ENCODE measurements around the gene SFMBT2. TPM values are rescaled to one million over a fixed set of nuclear protein-coding genes. Genes with fewer than 3 reads are reported as not detected.
"Not testable (repeated sequence)": the region's sequence is repeated elsewhere in the genome, so short reads cannot be mapped to it uniquely, and the experiment has no call there.

SFMBT2 gene
- total and polyA plus RNA-seq, 10 donors = 4.4 to 47.7 (median 34.8) TPM

DNA sequence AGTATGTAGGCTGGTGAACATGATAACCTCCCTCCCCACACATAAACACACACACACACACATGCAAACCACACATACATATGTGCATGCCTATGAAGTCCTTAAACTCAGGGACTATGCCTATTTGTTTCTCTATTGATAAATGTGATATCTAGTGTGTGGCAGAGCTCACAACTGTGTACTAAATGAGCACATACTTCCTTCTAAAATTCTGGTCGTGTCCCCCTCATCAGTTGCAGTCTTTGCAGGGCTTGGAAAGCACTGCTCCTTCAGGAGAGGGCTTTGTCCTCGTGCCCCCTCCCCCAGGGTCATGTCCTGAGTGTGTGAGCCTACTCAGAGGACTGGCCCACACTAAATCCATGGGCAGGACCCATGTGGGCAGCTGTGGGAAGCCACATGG is 94.0 kb downstream of the SFMBT2 start:
- WGBS, 5 donors = 73 to 94% (median 83%) methylated on average over 2 of the region's 2 CpGs
- Histone ChIP-seq H3K27me3 (replicated peaks in 1 of 7) (no peaks in the 10 kb centered on the region), H3K4me3 (no peak overlapping the region), H3K4me1 (peaks cover 9 to 78% (median 35%) of the 10 kb centered on the region in 6 donors), H3K9me3 (peaks cover 0 to 2% (median 0%) of the 10 kb centered on the region in 8 donors), H3K36me3 (peaks cover 0 to 8% (median 0%) of the 10 kb centered on the region in 6 donors), H3K27ac (no peak overlapping the region)
- DNase-seq = no peak
- TF ChIP-seq, protein P1, sequence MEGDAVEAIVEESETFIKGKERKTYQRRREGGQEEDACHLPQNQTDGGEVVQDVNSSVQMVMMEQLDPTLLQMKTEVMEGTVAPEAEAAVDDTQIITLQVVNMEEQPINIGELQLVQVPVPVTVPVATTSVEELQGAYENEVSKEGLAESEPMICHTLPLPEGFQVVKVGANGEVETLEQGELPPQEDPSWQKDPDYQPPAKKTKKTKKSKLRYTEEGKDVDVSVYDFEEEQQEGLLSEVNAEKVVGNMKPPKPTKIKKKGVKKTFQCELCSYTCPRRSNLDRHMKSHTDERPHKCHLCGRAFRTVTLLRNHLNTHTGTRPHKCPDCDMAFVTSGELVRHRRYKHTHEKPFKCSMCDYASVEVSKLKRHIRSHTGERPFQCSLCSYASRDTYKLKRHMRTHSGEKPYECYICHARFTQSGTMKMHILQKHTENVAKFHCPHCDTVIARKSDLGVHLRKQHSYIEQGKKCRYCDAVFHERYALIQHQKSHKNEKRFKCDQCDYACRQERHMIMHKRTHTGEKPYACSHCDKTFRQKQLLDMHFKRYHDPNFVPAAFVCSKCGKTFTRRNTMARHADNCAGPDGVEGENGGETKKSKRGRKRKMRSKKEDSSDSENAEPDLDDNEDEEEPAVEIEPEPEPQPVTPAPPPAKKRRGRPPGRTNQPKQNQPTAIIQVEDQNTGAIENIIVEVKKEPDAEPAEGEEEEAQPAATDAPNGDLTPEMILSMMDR (IDR thresholded peaks at IDR 0.05 in 8 of 11, conservative IDR thresholded peaks at IDR 0.05 in 3 of 11) = no peak
- TF ChIP-seq POLR2AphosphoS5 (IDR thresholded peaks at IDR 0.05) = no peak
- intact Hi-C loops (cut with DNase I; ENCODE audit: low total_unique reads) = no loop called here

DNA sequence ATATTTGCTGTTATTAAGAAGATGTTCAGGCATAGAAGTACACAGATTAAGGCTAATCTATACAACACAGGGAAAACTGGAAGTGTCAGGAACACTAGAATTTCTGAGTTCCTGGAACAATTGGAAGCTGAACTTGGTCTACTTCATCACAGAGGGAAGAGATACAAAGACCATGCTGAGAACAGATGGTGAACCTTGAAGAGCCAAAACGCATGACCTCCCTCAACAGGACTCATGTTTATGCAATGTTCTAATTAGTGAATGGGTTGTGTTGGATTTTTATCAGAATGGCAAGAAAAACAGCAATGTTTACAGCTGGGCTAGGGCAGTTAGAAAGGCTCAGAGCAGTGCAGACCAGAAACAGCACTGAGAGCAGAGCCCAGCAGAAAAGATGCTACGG is 94.9 kb downstream of the SFMBT2 start:
- 77 to 97% (median 90%) methylated on average over 2 of the region's 2 CpGs for WGBS, 5 donors
- peaks cover 9 to 77% (median 35%) of the 10 kb centered on the region in 6 donors for H3K4me1 ChIP-seq
- no peaks in the 10 kb centered on the region for H3K27me3 ChIP-seq (replicated peaks in 1 of 7)
- no peak overlapping the region for H3K27ac ChIP-seq
- TF ChIP-seq POLR2A (IDR thresholded peaks at IDR 0.05) (no peak), POLR2AphosphoS5 (IDR thresholded peaks at IDR 0.05) (no peak)
- TF ChIP-seq, protein P1 (IDR thresholded peaks at IDR 0.05 in 8 of 11, conservative IDR thresholded peaks at IDR 0.05 in 3 of 11) = no peak
- no peaks in the 10 kb centered on the region for H3K9me3 ChIP-seq
- intact Hi-C loops (cut with DNase I; ENCODE audit: low total_unique reads) = no loop called here
- DNase-seq = no peak
- H3K36me3 ChIP-seq = peaks cover 0 to 8% (median 0%) of the 10 kb centered on the region in 6 donors
- H3K4me3 ChIP-seq = no peak overlapping the region

DNA sequence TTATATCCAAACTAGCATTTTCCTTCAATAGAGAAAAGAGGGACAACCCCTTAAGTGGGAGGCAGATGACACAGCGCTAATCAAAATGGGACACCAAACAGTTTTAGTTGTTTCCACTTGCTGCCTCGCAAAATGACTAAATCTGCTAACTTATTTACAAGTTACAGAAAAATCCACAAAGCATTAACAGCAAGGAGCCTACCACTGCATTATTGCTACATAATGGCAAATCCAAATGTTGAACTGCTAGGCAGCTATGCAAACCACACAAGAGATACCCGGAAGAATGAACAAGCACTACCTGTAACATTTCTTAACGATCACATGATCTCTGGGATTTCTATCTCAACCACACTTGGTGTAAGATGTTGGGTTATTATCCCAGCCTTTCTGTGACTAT is 96.7 kb downstream of the SFMBT2 start:
- H3K36me3 ChIP-seq = peaks cover 0 to 15% (median 0%) of the 10 kb centered on the region in 6 donors
- no peak overlapping the region for H3K4me3 ChIP-seq
- peaks cover 6 to 60% (median 23%) of the 10 kb centered on the region in 6 donors for H3K4me1 ChIP-seq
- intact Hi-C loops (cut with DNase I; ENCODE audit: low total_unique reads) = no loop called here
- no peak for TF ChIP-seq POLR2AphosphoS5 (IDR thresholded peaks at IDR 0.05)
- TF ChIP-seq POLR2A (IDR thresholded peaks at IDR 0.05) = no peak
- TF ChIP-seq, protein P1 (IDR thresholded peaks at IDR 0.05 in 8 of 11, conservative IDR thresholded peaks at IDR 0.05 in 3 of 11) = no peak
- H3K27ac ChIP-seq = no peak overlapping the region
- DNase-seq = no peak
- no peaks in the 10 kb centered on the region for H3K27me3 ChIP-seq (replicated peaks in 1 of 7)
- H3K9me3 ChIP-seq = peaks cover 0 to 3% (median 0%) of the 10 kb centered on the region in 8 donors
- WGBS, 5 donors = 73 to 84% (median 79%) methylated on average over 4 of the region's 4 CpGs

DNA sequence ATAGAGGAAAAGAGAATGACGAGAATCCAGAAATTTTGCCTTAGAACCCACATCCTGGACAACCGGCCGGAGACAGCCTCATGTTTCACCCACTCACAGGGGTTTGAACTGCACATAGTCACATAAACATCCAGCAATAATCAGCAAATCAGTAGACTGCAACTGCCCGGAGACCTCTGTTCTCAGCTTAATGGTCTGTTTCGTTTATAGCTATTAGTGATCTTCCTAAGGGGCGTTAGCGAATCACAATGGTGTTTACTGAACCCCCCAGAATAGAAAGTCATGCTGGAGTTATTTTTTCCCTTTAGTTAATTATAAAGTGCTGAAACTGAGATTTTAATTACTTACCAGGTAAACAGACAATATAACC is 98.4 kb downstream of the SFMBT2 start:
- TF ChIP-seq POLR2A (IDR thresholded peaks at IDR 0.05) (no peak), POLR2AphosphoS5 (IDR thresholded peaks at IDR 0.05) (no peak)
- TF ChIP-seq, protein P1 (IDR thresholded peaks at IDR 0.05 in 8 of 11, conservative IDR thresholded peaks at IDR 0.05 in 3 of 11) = no peak
- no peak for DNase-seq
- no peak overlapping the region for H3K27ac ChIP-seq
- WGBS, 5 donors = 90 to 96% (median 95%) methylated on average over 7 of the region's 7 CpGs
- peaks cover 0 to 53% (median 6%) of the 10 kb centered on the region in 6 donors for H3K4me1 ChIP-seq
- peaks cover 0 to 7% (median 0%) of the 10 kb centered on the region in 8 donors for H3K9me3 ChIP-seq
- intact Hi-C loops (cut with DNase I; ENCODE audit: low total_unique reads) = no loop called here
- H3K27me3 ChIP-seq (replicated peaks in 1 of 7) = no peaks in the 10 kb centered on the region
- no peak overlapping the region for H3K4me3 ChIP-seq
- H3K36me3 ChIP-seq = peaks cover 0 to 23% (median 0%) of the 10 kb centered on the region in 6 donors

DNA sequence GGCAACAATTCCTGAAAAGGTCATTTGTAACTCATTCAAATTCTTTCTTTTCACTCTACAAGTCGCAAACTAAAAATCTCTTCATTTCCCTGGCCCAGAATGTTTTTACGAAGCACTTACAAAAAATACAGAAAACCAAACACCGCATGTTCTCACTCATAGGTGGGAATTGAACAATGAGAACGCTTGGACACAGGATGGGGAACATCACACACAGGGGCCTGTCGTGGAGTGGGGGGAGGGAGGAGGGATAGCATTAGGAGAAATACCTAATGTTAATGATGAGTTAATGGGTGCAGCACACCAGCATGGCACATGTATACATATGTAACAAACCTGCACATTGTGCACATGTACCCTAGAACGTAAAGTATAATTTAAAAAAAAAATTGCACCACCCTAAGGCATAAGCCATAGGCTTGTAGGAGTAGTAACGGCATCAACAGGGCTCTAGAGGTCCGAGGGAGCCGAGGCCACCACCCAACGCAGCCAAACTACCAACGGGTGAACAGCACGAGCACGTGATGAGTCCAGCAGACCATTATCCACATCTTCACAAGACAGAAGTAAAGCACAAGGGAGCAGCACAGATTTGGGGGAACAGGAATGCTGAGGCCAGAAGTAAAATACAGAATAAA is 98.9 kb downstream of the SFMBT2 start:
- H3K4me3 ChIP-seq; H3K9me3 ChIP-seq; H3K27me3 ChIP-seq (replicated peaks in 1 of 7); H3K27ac ChIP-seq; intact Hi-C loops (cut with DNase I; ENCODE audit: low total_unique reads); DNase-seq: not testable (repeated sequence)
- Histone ChIP-seq H3K36me3 (peaks cover 0 to 21% (median 0%) of the 10 kb centered on the region in 6 donors), H3K4me1 (peaks cover 0 to 53% (median 6%) of the 10 kb centered on the region in 6 donors)
- WGBS, 5 donors = 84 to 96% (median 93%) methylated on average over 13 of the region's 13 CpGs

Measured in spleen (tissue), 11 donors.